HEK293 (cell line): Measurements from ENCODE around the gene DIRAS1.

Experiments used
- CTCF ChIA-PET: fragments of 350-600 bp; formaldehyde crosslinking; extraction: SDS; loops from one replicate; lab custom pipeline; 2021; ENCODE audit warnings: antibody characterized with exemption; lab: Yijun Ruan, JAX
- POLR2A ChIA-PET: fragments of 300-600 bp; formaldehyde crosslinking; extraction: SDS; loops from one replicate; lab custom pipeline; 2020; ENCODE audit warnings: antibody characterized with exemption, inconsistent platforms; lab: Yijun Ruan, JAX
- H3K27ac ChIP-seq: fragments of 200-500 bp; sonication (Bioruptor generic); 2 replicates; pipeline ENCODE4 v1.5.1; 2014; ENCODE audit warnings: low read depth, low read length, control low read depth, inconsistent platforms; ENCODE audit errors: extremely low read depth
- H3K36me3 ChIP-seq, 2 experiments: fragments of 200-500 bp in 1 of 2; sonication (Bioruptor generic) in 1 of 2; 1 replicate in 1 of 2; 2 replicates in 1 of 2; pipeline ENCODE4 v1.5.1; 2014 to 2017; ENCODE audit warnings: inconsistent platforms in 2 of 2, low read length in 2 of 2; ENCODE audit not compliant: control insufficient read depth in 2 of 2, insufficient read depth in 1 of 2
- H3K4me1 ChIP-seq: fragments of 200-500 bp; sonication (Bioruptor generic); 2 replicates; pipeline ENCODE4 v1.5.1; 2014; ENCODE audit warnings: mild to moderate bottlenecking, low read length, inconsistent platforms; ENCODE audit not compliant: control insufficient read depth, insufficient read depth
- H3K4me3 ChIP-seq: 2 replicates; pipeline ENCODE4 v1.5.1; 2011; ENCODE audit warnings: low read depth, mild to moderate bottlenecking, control low read depth, low read length, moderate library complexity
- H3K9me3 ChIP-seq: fragments of 200-500 bp; sonication (Bioruptor generic); 2 replicates; pipeline ENCODE4 v1.5.1; 2014; ENCODE audit warnings: low read depth, low read length, inconsistent platforms; ENCODE audit not compliant: control insufficient read depth, insufficient read depth
- GLI2 ChIP-seq: fragments of 450-650 bp; formaldehyde crosslinking; IDR thresholded peaks from 2 replicates; pipeline ENCODE4; 2017; ENCODE audit warnings: missing biosample characterization, missing genetic modification characterization, low read depth, borderline replicate concordance
- KLF9 ChIP-seq: fragments of 450-650 bp; formaldehyde crosslinking; IDR thresholded peaks from 2 replicates; pipeline ENCODE4 v1.5.1; 2016; ENCODE audit warnings: missing biosample characterization, missing genetic modification characterization, low read depth
- PRDM6 ChIP-seq: fragments of 450-650 bp; formaldehyde crosslinking; IDR thresholded peaks from 2 replicates; pipeline ENCODE4 v1.5.1; 2017; ENCODE audit warnings: missing biosample characterization, missing genetic modification characterization
- SP2 ChIP-seq: fragments of 450-650 bp; formaldehyde crosslinking; IDR thresholded peaks from 2 replicates; pipeline ENCODE4 v1.5.1; 2016; ENCODE audit warnings: missing biosample characterization, missing genetic modification characterization
- ZBTB17 ChIP-seq: fragments of 450-650 bp; formaldehyde crosslinking; IDR thresholded peaks from 2 replicates; pipeline ENCODE4 v1.5.1; 2016; ENCODE audit warnings: missing biosample characterization, missing genetic modification characterization
- ZBTB44 ChIP-seq: fragments of 450-650 bp; IDR thresholded peaks from 2 replicates; pipeline ENCODE4 v1.5.1; 2018; ENCODE audit warnings: missing biosample characterization, mild to moderate bottlenecking, missing genetic modification characterization
- ZBTB7A ChIP-seq: fragments of 450-650 bp; formaldehyde crosslinking; IDR thresholded peaks from 2 replicates; pipeline ENCODE4 v1.5.1; 2016; ENCODE audit warnings: low read depth, missing biosample characterization, missing genetic modification characterization
- ZNF169 ChIP-seq: fragments of 450-650 bp; formaldehyde crosslinking; IDR thresholded peaks from 2 replicates; pipeline ENCODE4 v1.5.1; 2016; ENCODE audit warnings: missing biosample characterization, missing genetic modification characterization
- ZNF223 ChIP-seq: fragments of 450-650 bp; formaldehyde crosslinking; IDR thresholded peaks from 2 replicates; pipeline ENCODE4 v1.5.1; 2016; ENCODE audit warnings: missing biosample characterization, missing genetic modification characterization
- ZNF521 ChIP-seq: fragments of 450-650 bp; formaldehyde crosslinking; IDR thresholded peaks from 2 replicates; pipeline ENCODE4 v1.5.1; 2017; ENCODE audit warnings: missing biosample characterization, mild to moderate bottlenecking, missing genetic modification characterization
- ZNF677 ChIP-seq: fragments of 450-650 bp; IDR thresholded peaks from 2 replicates; pipeline ENCODE4 v1.5.0; 2018; ENCODE audit warnings: missing biosample characterization, mild to moderate bottlenecking, missing genetic modification characterization, moderate library complexity
- ZNF777 ChIP-seq: fragments of 450-650 bp; formaldehyde crosslinking; IDR thresholded peaks from 2 replicates; pipeline ENCODE4 v1.5.1; 2017; ENCODE audit warnings: missing biosample characterization, missing genetic modification characterization, borderline replicate concordance
- ZNF785 ChIP-seq: fragments of 450-650 bp; formaldehyde crosslinking; IDR thresholded peaks from 2 replicates; pipeline ENCODE4 v1.5.1; 2016; ENCODE audit warnings: missing biosample characterization, missing genetic modification characterization
- TF ChIP-seq, protein P1 (sequence below): fragments of 450-650 bp; formaldehyde crosslinking; IDR thresholded peaks from 2 replicates; pipeline ENCODE4 v1.5.1; 2016; ENCODE audit warnings: missing biosample characterization, missing genetic modification characterization, borderline replicate concordance
- TF ChIP-seq, protein P2 (sequence below): fragments of 450-650 bp; formaldehyde crosslinking; IDR thresholded peaks from 2 replicates; pipeline ENCODE4 v1.5.1; 2016; ENCODE audit warnings: missing biosample characterization, missing genetic modification characterization
- TF ChIP-seq, protein P3 (sequence below): fragments of 450-650 bp; formaldehyde crosslinking; IDR thresholded peaks from 2 replicates; pipeline ENCODE4 v1.5.1; 2016; ENCODE audit warnings: missing biosample characterization, missing genetic modification characterization
- TF ChIP-seq, protein P4 (sequence below): sonication (generic); formaldehyde crosslinking; IDR thresholded peaks from 2 replicates; pipeline ENCODE4 v1.8.1; 2022; ENCODE audit warnings: mild to moderate bottlenecking, moderate library complexity, missing genetic modification reagents

DIRAS1 gene

GRCh38 chr19:2770055-2771013 is 49.2 kb upstream of the DIRAS1 start:
- ChIA-PET CTCF (no interaction called here), POLR2A (no interaction called here)
- TF ChIP-seq ZBTB44 (tag by site-specific recombination), result no peak
- TF ChIP-seq, protein P1, sequence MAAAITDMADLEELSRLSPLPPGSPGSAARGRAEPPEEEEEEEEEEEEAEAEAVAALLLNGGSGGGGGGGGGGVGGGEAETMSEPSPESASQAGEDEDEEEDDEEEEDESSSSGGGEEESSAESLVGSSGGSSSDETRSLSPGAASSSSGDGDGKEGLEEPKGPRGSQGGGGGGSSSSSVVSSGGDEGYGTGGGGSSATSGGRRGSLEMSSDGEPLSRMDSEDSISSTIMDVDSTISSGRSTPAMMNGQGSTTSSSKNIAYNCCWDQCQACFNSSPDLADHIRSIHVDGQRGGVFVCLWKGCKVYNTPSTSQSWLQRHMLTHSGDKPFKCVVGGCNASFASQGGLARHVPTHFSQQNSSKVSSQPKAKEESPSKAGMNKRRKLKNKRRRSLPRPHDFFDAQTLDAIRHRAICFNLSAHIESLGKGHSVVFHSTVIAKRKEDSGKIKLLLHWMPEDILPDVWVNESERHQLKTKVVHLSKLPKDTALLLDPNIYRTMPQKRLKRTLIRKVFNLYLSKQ (tag by site-specific recombination), result no peak
- TF ChIP-seq ZBTB17 (tag by site-specific recombination), result no peak
- TF ChIP-seq, protein P2, sequence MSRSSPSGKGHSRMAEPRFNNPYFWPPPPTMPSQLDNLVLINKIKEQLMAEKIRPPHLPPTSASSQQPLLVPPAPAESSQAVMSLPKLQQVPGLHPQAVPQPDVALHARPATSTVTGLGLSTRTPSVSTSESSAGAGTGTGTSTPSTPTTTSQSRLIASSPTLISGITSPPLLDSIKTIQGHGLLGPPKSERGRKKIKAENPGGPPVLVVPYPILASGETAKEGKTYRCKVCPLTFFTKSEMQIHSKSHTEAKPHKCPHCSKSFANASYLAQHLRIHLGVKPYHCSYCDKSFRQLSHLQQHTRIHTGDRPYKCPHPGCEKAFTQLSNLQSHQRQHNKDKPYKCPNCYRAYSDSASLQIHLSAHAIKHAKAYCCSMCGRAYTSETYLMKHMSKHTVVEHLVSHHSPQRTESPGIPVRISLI (tag by site-specific recombination), result no peak
- no peak for TF ChIP-seq ZBTB7A (tag by site-specific recombination)
- no peak for TF ChIP-seq PRDM6 (tag by site-specific recombination)
- no peak for TF ChIP-seq SP2 (tag by site-specific recombination)
- TF ChIP-seq ZNF777 (tag by site-specific recombination), result no peak
- TF ChIP-seq ZNF169 (tag by site-specific recombination), result no peak
- TF ChIP-seq, protein P3, sequence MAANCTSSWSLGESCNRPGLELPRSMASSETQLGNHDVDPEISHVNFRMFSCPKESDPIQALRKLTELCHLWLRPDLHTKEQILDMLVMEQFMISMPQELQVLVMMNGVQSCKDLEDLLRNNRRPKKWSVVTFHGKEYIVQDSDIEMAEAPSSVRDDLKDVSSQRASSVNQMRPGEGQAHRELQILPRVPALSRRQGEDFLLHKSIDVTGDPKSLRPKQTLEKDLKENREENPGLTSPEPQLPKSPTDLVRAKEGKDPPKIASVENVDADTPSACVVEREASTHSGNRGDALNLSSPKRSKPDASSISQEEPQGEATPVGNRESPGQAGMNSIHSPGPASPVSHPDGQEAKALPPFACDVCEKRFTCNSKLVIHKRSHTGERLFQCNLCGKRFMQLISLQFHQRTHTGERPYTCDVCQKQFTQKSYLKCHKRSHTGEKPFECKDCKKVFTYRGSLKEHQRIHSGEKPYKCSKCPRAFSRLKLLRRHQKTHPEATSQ (tag by site-specific recombination), result no peak
- TF ChIP-seq ZNF785 (tag by site-specific recombination), result no peak
- TF ChIP-seq ZNF521 (tag by site-specific recombination), result no peak
- no peak for TF ChIP-seq ZNF223 (tag by site-specific recombination)
- TF ChIP-seq GLI2 (tag by site-specific recombination), result no peak
- TF ChIP-seq KLF9 (tag by site-specific recombination), result no peak
- TF ChIP-seq, protein P4, sequence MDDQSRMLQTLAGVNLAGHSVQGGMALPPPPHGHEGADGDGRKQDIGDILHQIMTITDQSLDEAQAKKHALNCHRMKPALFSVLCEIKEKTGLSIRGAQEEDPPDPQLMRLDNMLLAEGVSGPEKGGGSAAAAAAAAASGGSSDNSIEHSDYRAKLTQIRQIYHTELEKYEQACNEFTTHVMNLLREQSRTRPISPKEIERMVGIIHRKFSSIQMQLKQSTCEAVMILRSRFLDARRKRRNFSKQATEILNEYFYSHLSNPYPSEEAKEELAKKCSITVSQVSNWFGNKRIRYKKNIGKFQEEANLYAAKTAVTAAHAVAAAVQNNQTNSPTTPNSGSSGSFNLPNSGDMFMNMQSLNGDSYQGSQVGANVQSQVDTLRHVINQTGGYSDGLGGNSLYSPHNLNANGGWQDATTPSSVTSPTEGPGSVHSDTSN (CRISPR knock-in tag), result no peak
- no peak for TF ChIP-seq ZNF677
- no peaks in the 10 kb centered on the region for H3K9me3 ChIP-seq
- H3K4me3 ChIP-seq, result no peak overlapping the region
- no peak overlapping the region for H3K27ac ChIP-seq
- no peaks in the 10 kb centered on the region for H3K4me1 ChIP-seq
- H3K36me3 ChIP-seq, result peaks cover 12 to 66% of the 10 kb centered on the region in 2 experiments
